NCI-H526 (cell line): Measurements from ENCODE around the gene RNF213.
"Not testable (repeated sequence)": the region's sequence is repeated elsewhere in the genome, so short reads cannot be mapped to it uniquely, and the experiment has no call there.

Experiments used
- DNase-seq, 2 experiments: peaks; one replicate each; lab custom pipeline; 2025; lab: John Stamatoyannopoulos, UW

The RNF213 gene

DNA sequence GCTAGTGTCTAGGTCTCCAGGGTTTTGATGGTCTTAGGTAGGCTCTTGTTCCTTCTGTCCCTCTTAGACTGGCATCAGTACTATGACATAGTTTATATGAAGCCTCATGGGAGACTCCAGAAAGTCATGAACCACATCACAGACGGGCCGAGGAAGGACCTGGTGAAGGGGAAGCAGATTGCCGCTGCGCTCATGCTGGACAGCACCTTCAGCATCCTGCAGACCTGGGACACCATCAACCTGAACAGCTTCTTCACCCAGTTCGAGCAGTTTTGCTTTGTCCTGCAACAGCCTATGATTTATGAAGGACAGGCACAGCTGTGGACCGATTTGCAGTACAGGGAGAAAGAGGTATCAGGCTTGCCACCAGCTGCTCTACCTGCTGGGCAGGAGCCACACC is 34.0 kb downstream of the RNF213 start:
- no peak for DNase-seq

GRCh38 chr17:80295146-80295545 is 34.5 kb downstream of the RNF213 start:
- DNase-seq = no peak

- DNase-seq = no peak
These were observed 34.9 kb downstream of the RNF213 start for GRCh38 chr17:80295559-80295958.

- no peak for DNase-seq
These were observed 35.6 kb downstream of the RNF213 start for GRCh38 chr17:80296221-80296620.

- no peak for DNase-seq
These were observed 37.4 kb downstream of the RNF213 start for GRCh38 chr17:80297996-80298560.

DNA sequence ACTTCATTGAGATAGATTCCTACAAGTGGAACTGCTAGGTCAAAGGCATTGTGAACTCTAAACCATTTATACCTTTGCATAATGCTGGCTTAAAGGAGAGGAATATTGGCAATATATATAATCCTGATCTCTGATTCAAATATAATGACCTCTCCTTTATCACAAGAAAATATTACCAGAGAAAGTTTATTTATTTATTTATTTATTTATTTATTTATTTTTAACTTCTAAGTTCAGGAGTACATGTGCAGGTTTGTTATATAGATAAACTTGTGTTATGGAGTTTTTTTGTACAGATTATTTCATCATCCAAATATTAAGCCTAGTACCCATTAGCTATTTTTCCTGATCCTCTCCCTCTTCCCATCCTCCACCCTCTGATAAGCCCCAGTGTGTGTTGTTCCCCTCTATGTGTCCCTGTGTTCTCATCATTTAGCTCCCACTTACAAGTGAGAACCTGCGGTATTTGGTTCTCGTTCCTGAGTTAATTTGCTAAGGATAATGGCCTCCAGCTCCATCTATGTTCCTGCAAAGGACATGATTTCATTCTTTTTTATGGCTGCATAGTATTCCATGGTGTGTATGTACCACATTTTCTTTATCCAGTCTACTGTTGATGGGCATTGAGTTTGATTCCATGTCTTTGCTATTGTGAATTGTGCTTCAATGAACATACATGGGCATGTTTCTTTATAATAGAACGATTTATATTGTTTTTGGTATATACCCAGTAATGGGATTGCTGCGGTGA is 38.9 kb downstream of the RNF213 start:
- DNase-seq = not testable (repeated sequence)

DNA sequence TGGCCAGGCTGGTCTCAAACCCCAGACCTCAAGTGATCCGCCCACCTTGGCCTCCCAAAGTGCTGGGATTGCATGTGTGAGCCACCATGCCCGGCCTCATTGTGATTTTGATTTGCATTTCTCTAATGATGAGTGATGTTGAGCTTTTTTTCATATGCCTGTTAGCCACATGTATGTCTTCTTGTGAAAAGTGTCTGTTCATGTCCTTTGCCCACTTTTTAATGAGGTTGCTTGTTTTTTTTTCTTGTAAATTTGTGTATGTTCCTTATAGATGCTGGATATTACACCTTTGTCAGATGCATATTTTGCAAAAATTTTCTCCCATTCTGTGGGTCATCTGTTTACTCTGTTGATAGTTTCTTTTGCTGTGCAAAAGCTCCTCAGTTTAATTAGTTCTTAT is 40.1 kb downstream of the RNF213 start:
- DNase-seq = not testable (repeated sequence)

GRCh38 chr17:80303824-80304223 is 43.2 kb downstream of the RNF213 start:
- DNase-seq = no peak

DNA sequence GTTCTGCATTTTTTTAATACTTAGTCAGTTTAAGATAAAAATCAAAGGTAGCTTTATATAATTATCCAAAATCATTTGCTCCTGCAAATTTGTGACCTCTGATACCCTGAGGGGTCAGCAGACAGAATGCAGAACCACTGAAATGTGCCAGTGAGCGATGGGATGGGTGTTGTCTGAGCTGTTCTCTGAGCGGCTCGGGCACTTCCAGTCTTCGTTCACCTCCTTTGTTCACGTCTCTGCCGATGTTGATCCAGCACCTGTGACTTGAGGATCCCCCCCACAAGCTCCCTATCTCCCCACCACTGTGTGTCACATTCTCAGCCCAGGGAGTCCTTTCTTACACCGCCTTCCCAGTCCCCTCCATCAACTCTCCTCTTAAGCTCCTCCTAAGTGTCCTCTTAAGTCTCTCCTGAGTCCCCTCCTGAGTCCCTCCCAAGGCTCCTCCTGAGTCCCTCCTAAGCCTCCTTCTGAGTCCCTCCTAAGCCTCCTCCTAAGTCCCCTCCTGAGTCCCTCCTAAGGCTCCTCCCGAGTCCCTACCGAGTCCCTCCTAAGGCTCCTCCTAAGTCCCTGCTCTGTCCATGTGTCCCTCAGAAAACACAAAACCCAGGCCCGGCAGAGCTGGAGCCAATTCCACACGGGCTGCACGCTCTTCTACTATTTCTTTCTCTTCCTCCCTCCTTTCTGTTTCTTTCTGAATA is 47.5 kb downstream of the RNF213 start:
- DNase-seq = no peak

- no peak for DNase-seq
These were observed 48.3 kb downstream of the RNF213 start for GRCh38 chr17:80308692-80309517.

- DNase-seq = no peak
These were observed 50.7 kb downstream of the RNF213 start for GRCh38 chr17:80311216-80311827.

- no peak for DNase-seq
These were observed 52.0 kb downstream of the RNF213 start for GRCh38 chr17:80312621-80313135.

- DNase-seq = no peak
These were observed 52.6 kb downstream of the RNF213 start for GRCh38 chr17:80313160-80313829.

DNA sequence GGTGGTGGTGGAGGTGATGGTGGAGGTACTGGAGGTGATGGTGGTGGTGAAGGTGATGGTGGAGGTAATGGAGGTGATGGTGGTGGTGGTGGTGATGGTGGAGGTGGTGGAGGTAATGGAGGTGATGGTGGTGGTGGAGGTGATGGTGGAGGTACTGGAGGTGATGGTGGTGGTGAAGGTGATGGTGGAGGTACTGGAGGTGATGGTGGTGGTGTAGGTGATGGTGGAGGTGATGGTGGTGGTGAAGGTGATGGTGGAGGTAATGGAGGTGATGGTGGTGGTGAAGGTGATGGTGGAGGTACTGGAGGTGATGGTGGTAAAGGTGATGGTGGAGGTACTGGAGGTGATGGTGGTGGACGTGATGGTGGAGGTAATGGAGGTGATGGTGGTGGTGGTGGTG is 53.3 kb downstream of the RNF213 start:
- not testable (repeated sequence) for DNase-seq

- DNase-seq = no peak
These were observed 55.0 kb downstream of the RNF213 start for GRCh38 chr17:80315517-80316182.

DNA sequence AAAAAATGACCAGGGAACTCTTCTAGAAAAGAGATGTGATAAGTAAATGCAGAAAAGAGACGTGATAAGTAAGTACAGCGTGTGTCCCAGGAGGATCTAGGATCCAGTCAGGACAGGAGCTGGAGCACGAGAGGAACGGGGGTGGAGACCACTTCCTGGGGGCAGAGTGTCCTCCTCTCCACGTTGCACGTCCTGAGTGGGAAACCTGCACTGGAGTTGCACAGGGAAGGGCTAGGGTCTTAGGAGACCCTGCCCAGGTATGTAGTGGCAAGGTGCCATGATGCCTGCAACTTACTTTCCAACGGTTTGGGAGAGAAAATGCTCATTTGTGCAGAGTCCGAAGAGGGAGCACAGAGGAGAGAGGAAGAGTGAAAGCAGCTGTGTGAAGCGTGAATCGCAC is 55.8 kb downstream of the RNF213 start:
- no peak for DNase-seq

GRCh38 chr17:80316927-80317705 is 56.5 kb downstream of the RNF213 start:
- DNase-seq = no peak

DNA sequence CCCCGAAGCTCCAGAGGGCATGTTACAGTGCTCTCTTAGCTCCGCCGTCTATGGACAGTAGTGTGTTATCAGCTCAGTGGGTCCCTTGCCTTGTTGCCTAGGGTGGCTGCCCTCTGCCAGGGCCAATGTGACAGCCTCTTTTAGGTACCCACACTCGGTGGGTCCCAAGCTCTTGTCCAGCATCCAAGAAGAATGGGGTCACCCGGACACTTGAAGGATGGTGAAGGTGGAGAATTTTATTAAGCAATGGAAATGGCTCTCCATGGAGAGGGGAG is 57.0 kb downstream of the RNF213 start:
- DNase-seq = no peak

- no peak for DNase-seq
These were observed 57.5 kb downstream of the RNF213 start for GRCh38 chr17:80318166-80318565.
